Body of pancreas (tissue), 4 donors: Measurements from ENCODE around the gene C9orf78. TPM values are rescaled to one million over a fixed set of nuclear protein-coding genes. Genes with fewer than 3 reads are reported as not detected.

Experiments
- ATAC-seq: fragments of 150-250 bp; one replicate; pipeline ENCODE4 v1.9.1; 2016
- DNase-seq, 4 donors: peaks; one replicate each; pipeline ENCODE4 v3.0.0-alpha.2; 2019
- H3K27ac ChIP-seq, 4 donors: fragments of 200-600 bp; sonication (generic); 1 replicate in 3 of 4; 2 replicates in 1 of 4; pipeline versions ENCODE4 v1.5.1 to v1.6.1; 2016 to 2019; ENCODE audit warnings: mild to moderate bottlenecking in 1 of 4, mixed read lengths in 1 of 4, moderate library complexity in 1 of 4
- H3K27me3 ChIP-seq, 2 donors: fragments of 200-600 bp; sonication (generic); one replicate each; pipeline ENCODE4 v1.6.0; 2016; ENCODE audit warnings: mild to moderate bottlenecking in 1 of 2
- H3K36me3 ChIP-seq, 2 donors: fragments of 200-600 bp; sonication (generic); replicated peaks in 1 of 2; 2 replicates each; pipeline ENCODE4 v1.5.1; 2016; ENCODE audit warnings: low read depth in 2 of 2; ENCODE audit not compliant: insufficient read depth in 1 of 2
- H3K4me1 ChIP-seq: fragments of 200-600 bp; sonication (generic); one replicate; pipeline ENCODE4 v1.6.0; 2016
- H3K4me3 ChIP-seq, 2 donors: fragments of 200-600 bp; sonication (generic); 1 replicate in 1 of 2; 2 replicates in 1 of 2; pipeline ENCODE4 v1.5.1; 2016 to 2019
- H3K9me3 ChIP-seq, 3 donors: fragments of 200-600 bp; sonication (generic); 1 replicate in 2 of 3; 2 replicates in 1 of 3; pipeline ENCODE4 v1.5.1; 2016
- CTCF ChIP-seq, 7 experiments: fragments of 450-650 bp in 4 of 7; fragments of 200-600 bp in 3 of 7; sonication (generic) in 3 of 7; IDR thresholded peaks; one replicate each; pipeline ENCODE4 v1.5.1; 2016 to 2019; ENCODE audit warnings: antibody characterized with exemption in 7 of 7
- POLR2A ChIP-seq, 3 donors: fragments of 450-650 bp; IDR thresholded peaks; one replicate each; pipeline ENCODE4 v1.6.1; 2016; ENCODE audit warnings: antibody characterized with exemption in 3 of 3, mild to moderate bottlenecking in 2 of 3
- WGBS, 2 donors: methylation state at CpG; one replicate each; pipeline ENCODE4 v1.1.5; 2017; 5-methylcytosine and 5-hydroxymethylcytosine counted together
- intact Hi-C: fragments of 100-400 bp; cut with DNase I; formaldehyde crosslinking; loops from one replicate; pipeline ENCODE4 v1.15.1; 2023
- total RNA-seq, 2 donors: library from RNA; depleted of rRNA; stranded (reverse); fragments of >200 nt; gene quantifications; one replicate each; pipeline ENCODE4 v1.1.0, GENCODE V29; 2016

The C9orf78 gene
- total RNA-seq, 2 donors from 2014 or later, result 25.1 to 48.0 TPM

GRCh38 chr9:129826344-129826743 lies 8.7 kb downstream of the C9orf78 start:
- intact Hi-C loops, result no loop called here
- H3K27me3 ChIP-seq, result no peaks in the 10 kb centered on the region
- ATAC-seq (no peak), DNase-seq (no peak)
- peaks cover 9% of the 10 kb centered on the region for H3K4me1 ChIP-seq
- peaks cover 6 to 28% of the 10 kb centered on the region in 2 donors for H3K36me3 ChIP-seq
- no peak overlapping the region for H3K27ac ChIP-seq
- H3K9me3 ChIP-seq, result no peaks in the 10 kb centered on the region
- WGBS, 2 donors, result 61 to 69% methylated on average over 6 of the region's 6 CpGs
- no peak overlapping the region for H3K4me3 ChIP-seq
- TF ChIP-seq POLR2A (IDR thresholded peaks at IDR 0.05), result no peak
- TF ChIP-seq CTCF (IDR thresholded peaks at IDR 0.05), result no peak

- no peaks in the 10 kb centered on the region for H3K9me3 ChIP-seq
- peak; percentile 35 to 75 (median 71) for TF ChIP-seq POLR2A (IDR thresholded peaks at IDR 0.05)
- no peak for TF ChIP-seq CTCF (IDR thresholded peaks at IDR 0.05)
- ATAC-seq (peak; percentile 99), DNase-seq (peak; percentile 96 to 97 (median 96))
- WGBS, 2 donors, result 3 to 18% methylated on average over 9 to 47 of the region's 47 CpGs
- peak within 1 kb of the TSS in 3 of 4 donors; percentile 49 to 77 (median 71) for H3K27ac ChIP-seq
- H3K27me3 ChIP-seq, result no peaks in the 10 kb centered on the region
- peaks cover 3 to 11% of the 10 kb centered on the region in 2 donors for H3K36me3 ChIP-seq
- peaks cover 9% of the 10 kb centered on the region for H3K4me1 ChIP-seq
- intact Hi-C loops, result no loop called here
- peak within 1 kb of the TSS; percentile 93 to 94 for H3K4me3 ChIP-seq
Observed at GRCh38 chr9:129823935-129824601, 11.0 kb downstream of the C9orf78 start, which contains the start of gene TOR1A. TOR1A (minus strand) TSS chr9:129824136; CDS start chr9:129824085, 51 bp downstream.

- H3K9me3 ChIP-seq, result no peaks in the 10 kb centered on the region
- TF ChIP-seq CTCF (IDR thresholded peaks at IDR 0.05), result no peak
- no peak for TF ChIP-seq POLR2A (IDR thresholded peaks at IDR 0.05)
- peak overlapping the region; percentile 93 to 94 for H3K4me3 ChIP-seq
- no peaks in the 10 kb centered on the region for H3K27me3 ChIP-seq
- DNase-seq, result no peak
- H3K27ac ChIP-seq, result peak overlapping the region in 3 of 4 donors; percentile 49 to 77 (median 71)
- intact Hi-C loops, result no loop called here
- 0 to 1% methylated on average over 3 to 14 of the region's 15 CpGs for WGBS, 2 donors
- no peak for ATAC-seq
- peaks cover 9% of the 10 kb centered on the region for H3K4me1 ChIP-seq
- H3K36me3 ChIP-seq, result peaks cover 0 to 6% of the 10 kb centered on the region in 2 donors
Observed at GRCh38 chr9:129823542-129823934, 11.5 kb downstream of the C9orf78 start.

GRCh38 chr9:129822898-129823541 lies 12.1 kb downstream of the C9orf78 start:
- H3K27me3 ChIP-seq, result no peaks in the 10 kb centered on the region
- H3K36me3 ChIP-seq, result peaks cover 0 to 4% of the 10 kb centered on the region in 2 donors
- peaks cover 9% of the 10 kb centered on the region for H3K4me1 ChIP-seq
- intact Hi-C loops, result no loop called here
- TF ChIP-seq CTCF (IDR thresholded peaks at IDR 0.05), result no peak
- no peak for TF ChIP-seq POLR2A (IDR thresholded peaks at IDR 0.05)
- WGBS, 2 donors, result 22 to 62% methylated on average over 9 to 17 of the region's 26 CpGs
- H3K4me3 ChIP-seq, result peak overlapping the region; percentile 93 to 94
- ATAC-seq (no peak), DNase-seq (peak in 1 of 4 donors; percentile 24)
- H3K27ac ChIP-seq, result peak overlapping the region in 1 of 4 donors; percentile 49
- H3K9me3 ChIP-seq, result no peaks in the 10 kb centered on the region
